ENCODE results near the gene BNC2. TPM values are rescaled to one million over a fixed set of nuclear protein-coding genes. Genes with fewer than 3 reads are reported as not detected.
"Not testable (repeated sequence)": the region's sequence is repeated elsewhere in the genome, so short reads cannot be mapped to it uniquely, and the experiment has no call there.

Gene BNC2
- total and polyA plus RNA-seq, 4 experiments from 2014 or later = not detected

DNA sequence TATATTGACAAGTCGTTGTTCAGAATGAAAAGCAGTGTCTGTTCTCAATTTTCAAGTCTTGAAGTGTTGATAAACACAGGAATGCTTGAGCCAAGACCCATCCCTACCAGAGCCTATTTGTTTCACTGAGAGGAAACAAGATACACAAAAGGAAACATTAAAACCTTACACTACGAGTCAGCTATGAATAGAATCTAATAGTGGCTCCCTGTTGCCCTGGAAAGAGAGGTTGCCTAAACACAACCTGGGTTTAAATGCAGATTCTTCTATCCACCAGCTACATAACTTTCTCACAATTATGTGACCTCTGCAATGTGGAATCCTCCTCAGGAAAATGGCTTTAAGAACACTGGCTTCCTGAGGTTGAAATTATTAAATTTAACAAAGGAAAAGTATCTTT, 29.1 kb upstream of the BNC2 start:
- Histone ChIP-seq H3K4me3 (ENCODE audit: low read length in 2 of 2) (no peak overlapping the region), H3K36me3 (ENCODE audit: insufficient read depth, low read length) (no peaks in the 10 kb centered on the region), H3K4me1 (ENCODE audit: insufficient read depth, low read length) (no peaks in the 10 kb centered on the region), H3K9me3 (ENCODE audit: control insufficient read depth in 1 of 2, low read length in 2 of 2) (no peaks in the 10 kb centered on the region), H3K27ac (ENCODE audit: low read depth, low read length) (no peak overlapping the region), H3K27me3 (ENCODE audit: insufficient read depth, low read length) (no peaks in the 10 kb centered on the region)
- CTCF ChIA-PET (ENCODE audit: partially characterized antibody) = no interaction called here
- Mint-ChIP-seq H3K36me3 (no peaks in the 10 kb centered on the region), H3K9me3 (peaks cover 0 to 18% (median 9%) of the 10 kb centered on the region in 8 donors), H3K4me1 (no peaks in the 10 kb centered on the region), H3K4me3 (no peak overlapping the region), H3K27me3 (no peaks in the 10 kb centered on the region), H3K27ac (no peak overlapping the region)
- POLR2A ChIA-PET (ENCODE audit: partially characterized antibody) = no interaction called here
- no peak for DNase-seq
- intact Hi-C loops (cut with micrococcal nuclease) = no loop called here

DNA sequence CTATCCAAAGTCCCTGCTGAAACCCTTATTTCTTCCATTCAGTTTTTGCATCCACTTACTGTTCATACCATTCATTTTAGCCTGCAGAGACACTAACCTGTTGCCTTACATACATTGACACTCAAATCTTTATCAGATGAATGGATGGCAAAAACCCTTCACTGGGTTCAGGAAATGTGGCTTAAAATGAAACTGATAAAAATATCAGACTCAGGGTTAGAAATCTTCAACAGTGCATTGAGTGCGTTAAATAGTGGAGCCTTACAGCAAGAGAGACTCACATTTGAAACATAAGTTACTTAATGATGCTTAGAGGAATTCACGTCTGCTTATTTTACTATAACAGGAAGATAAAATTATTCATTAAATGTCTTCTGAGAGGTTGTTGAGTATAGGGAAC, 28.0 kb upstream of the BNC2 start:
- no peaks in the 10 kb centered on the region for H3K9me3 ChIP-seq (ENCODE audit: control insufficient read depth in 1 of 2, low read length in 2 of 2)
- Mint-ChIP-seq H3K4me1 (no peaks in the 10 kb centered on the region), H3K27ac (no peak overlapping the region), H3K9me3 (peaks cover 0 to 16% (median 9%) of the 10 kb centered on the region in 8 donors), H3K4me3 (no peak overlapping the region), H3K27me3 (no peaks in the 10 kb centered on the region), H3K36me3 (no peaks in the 10 kb centered on the region)
- no peaks in the 10 kb centered on the region for H3K27me3 ChIP-seq (ENCODE audit: insufficient read depth, low read length)
- H3K36me3 ChIP-seq (ENCODE audit: insufficient read depth, low read length) = no peaks in the 10 kb centered on the region
- H3K27ac ChIP-seq (ENCODE audit: low read depth, low read length) = no peak overlapping the region
- ChIA-PET POLR2A (ENCODE audit: partially characterized antibody) (no interaction called here), CTCF (ENCODE audit: partially characterized antibody) (no interaction called here)
- intact Hi-C loops (cut with micrococcal nuclease) = no loop called here
- DNase-seq = no peak
- no peaks in the 10 kb centered on the region for H3K4me1 ChIP-seq (ENCODE audit: insufficient read depth, low read length)
- no peak overlapping the region for H3K4me3 ChIP-seq (ENCODE audit: low read length in 2 of 2)

DNA sequence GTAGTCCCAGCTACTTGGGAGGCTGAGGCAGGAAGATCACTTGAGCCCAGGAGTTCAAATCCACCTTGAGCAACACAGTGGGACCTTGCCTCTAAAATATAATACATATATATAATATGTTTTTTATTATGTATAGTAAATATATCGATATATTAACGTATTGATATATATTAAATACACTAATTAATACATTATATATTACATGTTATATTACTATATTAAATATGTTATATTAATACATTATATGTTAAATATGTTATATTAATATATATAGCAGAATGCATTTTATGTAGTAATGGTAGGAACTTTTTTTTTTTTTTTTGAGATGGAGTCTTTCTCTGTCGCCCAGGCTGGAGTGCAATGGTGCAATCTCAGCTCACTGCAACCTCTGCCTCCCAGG, 18.1 kb upstream of the BNC2 start:
- H3K36me3 Mint-ChIP-seq = no peaks in the 10 kb centered on the region
- H3K27me3 ChIP-seq (ENCODE audit: insufficient read depth, low read length) = no peaks in the 10 kb centered on the region
- CTCF ChIA-PET (ENCODE audit: partially characterized antibody) = no interaction called here

DNA sequence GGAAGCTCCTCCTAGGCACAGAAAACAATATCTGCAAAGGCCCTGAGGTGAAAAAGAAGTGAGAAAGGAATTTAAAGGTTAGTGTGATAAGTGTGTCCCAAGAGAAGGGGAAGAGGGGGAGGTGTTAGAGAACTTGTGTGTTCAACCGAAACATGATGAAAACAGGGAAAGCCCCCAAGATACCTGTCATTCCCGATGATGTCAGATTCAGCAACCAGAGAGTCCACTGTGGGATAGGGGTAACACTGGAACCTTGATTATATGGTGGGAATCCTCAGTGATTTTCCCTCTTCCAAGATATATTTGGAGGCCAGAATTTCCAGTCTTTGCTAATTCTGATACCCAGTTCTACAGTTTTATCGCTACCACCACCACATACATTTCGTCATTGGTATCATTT, 15.5 kb upstream of the BNC2 start:
- H3K36me3 Mint-ChIP-seq = no peaks in the 10 kb centered on the region
- intact Hi-C loops (cut with micrococcal nuclease) = no loop called here
- H3K27me3 Mint-ChIP-seq = no peaks in the 10 kb centered on the region
- POLR2A ChIA-PET (ENCODE audit: partially characterized antibody) = no interaction called here
- H3K4me3 ChIP-seq (ENCODE audit: low read length in 2 of 2) = no peak overlapping the region
- H3K27ac Mint-ChIP-seq = no peak overlapping the region
- CTCF ChIA-PET (ENCODE audit: partially characterized antibody) = no interaction called here
- no peaks in the 10 kb centered on the region for H3K36me3 ChIP-seq (ENCODE audit: insufficient read depth, low read length)
- no peaks in the 10 kb centered on the region for H3K4me1 ChIP-seq (ENCODE audit: insufficient read depth, low read length)
- H3K27me3 ChIP-seq (ENCODE audit: insufficient read depth, low read length) = no peaks in the 10 kb centered on the region
- H3K27ac ChIP-seq (ENCODE audit: low read depth, low read length) = no peak overlapping the region
- H3K9me3 ChIP-seq (ENCODE audit: control insufficient read depth in 1 of 2, low read length in 2 of 2) = no peaks in the 10 kb centered on the region
- H3K4me1 Mint-ChIP-seq = no peaks in the 10 kb centered on the region
- H3K9me3 Mint-ChIP-seq = peaks cover 0 to 24% (median 9%) of the 10 kb centered on the region in 8 donors
- no peak for DNase-seq
- H3K4me3 Mint-ChIP-seq = no peak overlapping the region

More for the DNA sequence above, 18.1 kb upstream of the BNC2 start:
- Mint-ChIP-seq H3K4me1 (no peaks in the 10 kb centered on the region), H3K9me3 (peaks cover 0 to 24% (median 7%) of the 10 kb centered on the region in 8 donors), H3K27me3 (no peaks in the 10 kb centered on the region), H3K27ac (no peak overlapping the region), H3K4me3 (no peak overlapping the region)
- H3K4me3 ChIP-seq (ENCODE audit: low read length in 2 of 2) = no peak overlapping the region
- no peaks in the 10 kb centered on the region for H3K9me3 ChIP-seq (ENCODE audit: control insufficient read depth in 1 of 2, low read length in 2 of 2)
- DNase-seq = no peak
- no peak overlapping the region for H3K27ac ChIP-seq (ENCODE audit: low read depth, low read length)
- POLR2A ChIA-PET (ENCODE audit: partially characterized antibody) = no interaction called here
- no peaks in the 10 kb centered on the region for H3K4me1 ChIP-seq (ENCODE audit: insufficient read depth, low read length)
- intact Hi-C loops (cut with micrococcal nuclease) = no loop called here
- H3K36me3 ChIP-seq (ENCODE audit: insufficient read depth, low read length) = no peaks in the 10 kb centered on the region

DNA sequence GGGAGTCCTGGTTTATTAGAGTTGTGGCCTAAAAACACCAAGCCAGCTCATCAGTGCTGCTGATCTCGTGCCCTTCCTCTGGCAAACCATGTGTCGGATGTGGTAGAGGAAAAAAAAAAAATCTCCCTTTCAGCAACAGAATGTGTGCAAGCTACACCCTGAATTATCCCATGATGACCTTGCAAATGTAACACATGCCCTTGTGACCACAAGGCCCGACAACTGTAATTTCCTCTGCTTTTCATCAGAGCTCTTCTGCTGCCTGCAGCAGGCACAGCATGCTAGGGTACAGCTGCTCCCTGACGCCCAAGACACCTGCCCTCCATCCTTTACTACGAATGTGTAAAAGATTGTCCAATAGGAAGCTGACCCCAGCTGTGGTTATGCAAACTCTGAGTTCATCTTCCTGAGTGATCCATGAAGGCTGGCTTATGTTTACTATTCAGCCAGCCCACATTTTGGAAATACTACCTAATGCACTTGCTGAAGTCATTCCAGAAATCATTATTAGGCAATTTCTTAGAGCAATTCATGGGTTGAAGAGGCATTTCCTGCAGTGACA, 14.6 kb upstream of the BNC2 start:
- ChIA-PET POLR2A (ENCODE audit: partially characterized antibody) (no interaction called here), CTCF (ENCODE audit: partially characterized antibody) (no interaction called here)
- Mint-ChIP-seq H3K27ac (no peak overlapping the region), H3K36me3 (no peaks in the 10 kb centered on the region), H3K4me3 (no peak overlapping the region), H3K4me1 (no peaks in the 10 kb centered on the region), H3K9me3 (peaks cover 0 to 24% (median 9%) of the 10 kb centered on the region in 8 donors), H3K27me3 (no peaks in the 10 kb centered on the region)
- no peaks in the 10 kb centered on the region for H3K36me3 ChIP-seq (ENCODE audit: insufficient read depth, low read length)
- intact Hi-C loops (cut with micrococcal nuclease) = no loop called here
- H3K27me3 ChIP-seq (ENCODE audit: insufficient read depth, low read length) = no peaks in the 10 kb centered on the region
- no peak overlapping the region for H3K4me3 ChIP-seq (ENCODE audit: low read length in 2 of 2)
- DNase-seq = no peak
- H3K9me3 ChIP-seq (ENCODE audit: control insufficient read depth in 1 of 2, low read length in 2 of 2) = no peaks in the 10 kb centered on the region
- H3K27ac ChIP-seq (ENCODE audit: low read depth, low read length) = no peak overlapping the region
- H3K4me1 ChIP-seq (ENCODE audit: insufficient read depth, low read length) = no peaks in the 10 kb centered on the region

DNA sequence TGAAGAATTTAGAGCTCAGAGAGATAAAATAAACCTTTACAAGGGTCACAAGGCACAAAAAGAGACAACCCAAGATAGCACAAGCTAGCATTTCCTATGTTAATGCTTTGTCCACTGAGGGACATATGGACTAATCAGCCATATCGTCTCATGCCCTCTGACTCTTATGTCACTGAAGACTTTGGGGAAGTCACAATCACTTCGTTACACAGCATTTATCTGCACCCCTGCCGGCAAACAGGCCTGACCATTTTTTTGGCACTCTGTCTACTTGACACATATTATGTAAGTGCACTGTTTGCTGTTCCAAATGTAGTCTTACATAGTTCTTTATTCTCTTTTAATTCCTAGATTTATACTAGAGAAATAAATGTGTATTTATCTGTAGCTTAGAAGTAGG, 13.9 kb upstream of the BNC2 start:
- intact Hi-C loops (cut with micrococcal nuclease) = no loop called here
- H3K27ac ChIP-seq (ENCODE audit: low read depth, low read length) = no peak overlapping the region
- no peaks in the 10 kb centered on the region for H3K27me3 ChIP-seq (ENCODE audit: insufficient read depth, low read length)
- H3K4me3 ChIP-seq (ENCODE audit: low read length in 2 of 2) = no peak overlapping the region
- H3K4me1 ChIP-seq (ENCODE audit: insufficient read depth, low read length) = no peaks in the 10 kb centered on the region
- POLR2A ChIA-PET (ENCODE audit: partially characterized antibody) = no interaction called here
- no peak overlapping the region for H3K27ac Mint-ChIP-seq
- H3K36me3 Mint-ChIP-seq = no peaks in the 10 kb centered on the region
- no peaks in the 10 kb centered on the region for H3K9me3 ChIP-seq (ENCODE audit: control insufficient read depth in 1 of 2, low read length in 2 of 2)
- H3K36me3 ChIP-seq (ENCODE audit: insufficient read depth, low read length) = no peaks in the 10 kb centered on the region
- DNase-seq = no peak
- H3K27me3 Mint-ChIP-seq = no peaks in the 10 kb centered on the region
- H3K9me3 Mint-ChIP-seq = peaks cover 0 to 24% (median 8%) of the 10 kb centered on the region in 8 donors
- H3K4me3 Mint-ChIP-seq = no peak overlapping the region
- CTCF ChIA-PET (ENCODE audit: partially characterized antibody) = no interaction called here
- H3K4me1 Mint-ChIP-seq = no peaks in the 10 kb centered on the region

DNA sequence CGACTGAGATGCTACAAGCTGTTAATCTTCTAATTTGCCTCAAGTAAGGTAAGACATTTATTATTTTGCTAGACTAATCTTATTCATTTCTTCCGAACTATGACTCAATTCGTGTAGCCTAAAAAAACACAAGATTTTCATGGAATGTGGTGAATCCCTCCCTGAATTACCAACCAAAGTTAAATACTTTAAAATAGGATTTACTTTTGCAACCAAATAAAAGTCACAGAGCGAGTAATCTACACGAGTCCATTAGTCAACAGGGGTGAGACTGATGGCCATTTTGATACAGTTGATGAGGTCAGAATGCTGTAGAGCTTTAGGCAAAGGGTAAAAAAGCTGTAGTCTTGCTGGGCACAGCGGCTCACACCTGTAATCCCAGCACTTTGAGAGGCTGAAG, 13.1 kb upstream of the BNC2 start:
- no peaks in the 10 kb centered on the region for H3K4me1 ChIP-seq (ENCODE audit: insufficient read depth, low read length)
- H3K4me3 ChIP-seq (ENCODE audit: low read length in 2 of 2) = no peak overlapping the region
- H3K36me3 Mint-ChIP-seq = no peaks in the 10 kb centered on the region
- H3K27me3 ChIP-seq (ENCODE audit: insufficient read depth, low read length) = no peaks in the 10 kb centered on the region
- ChIA-PET CTCF (ENCODE audit: partially characterized antibody) (no interaction called here), POLR2A (ENCODE audit: partially characterized antibody) (no interaction called here)
- no peaks in the 10 kb centered on the region for H3K27me3 Mint-ChIP-seq
- no peaks in the 10 kb centered on the region for H3K36me3 ChIP-seq (ENCODE audit: insufficient read depth, low read length)
- H3K27ac ChIP-seq (ENCODE audit: low read depth, low read length) = no peak overlapping the region
- no peak overlapping the region for H3K4me3 Mint-ChIP-seq
- intact Hi-C loops (cut with micrococcal nuclease) = no loop called here
- H3K4me1 Mint-ChIP-seq = no peaks in the 10 kb centered on the region
- H3K9me3 ChIP-seq (ENCODE audit: control insufficient read depth in 1 of 2, low read length in 2 of 2) = no peaks in the 10 kb centered on the region
- no peak for DNase-seq
- no peak overlapping the region for H3K27ac Mint-ChIP-seq
- H3K9me3 Mint-ChIP-seq = peaks cover 0 to 27% (median 7%) of the 10 kb centered on the region in 8 donors

DNA sequence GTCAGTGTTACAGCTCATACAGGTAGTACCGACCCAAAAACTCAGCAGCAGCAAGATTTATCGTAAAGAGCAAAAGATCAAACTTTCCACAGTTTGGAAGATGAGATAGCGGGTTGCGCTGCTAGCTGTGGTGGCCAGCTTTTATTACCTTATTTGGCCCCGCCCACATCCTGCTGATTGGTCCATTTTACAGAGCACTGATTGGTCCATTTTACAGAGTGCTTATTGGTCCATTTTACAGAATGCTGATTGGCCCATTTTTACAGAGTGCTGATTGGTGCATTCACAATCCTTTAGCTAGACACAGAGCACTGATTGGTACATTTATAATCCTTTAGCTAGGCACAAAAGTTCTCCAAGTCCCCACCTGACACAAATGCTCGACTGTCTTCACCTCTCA, 12.0 kb upstream of the BNC2 start:
- H3K27me3 ChIP-seq (ENCODE audit: insufficient read depth, low read length); H3K4me1 ChIP-seq (ENCODE audit: insufficient read depth, low read length); H3K27ac ChIP-seq (ENCODE audit: low read depth, low read length); H3K4me3 Mint-ChIP-seq; H3K27me3 Mint-ChIP-seq; H3K27ac Mint-ChIP-seq; H3K4me1 Mint-ChIP-seq; CTCF ChIA-PET (ENCODE audit: partially characterized antibody); DNase-seq; intact Hi-C loops (cut with micrococcal nuclease); H3K9me3 ChIP-seq (ENCODE audit: control insufficient read depth in 1 of 2, low read length in 2 of 2); POLR2A ChIA-PET (ENCODE audit: partially characterized antibody); H3K36me3 Mint-ChIP-seq; H3K36me3 ChIP-seq (ENCODE audit: insufficient read depth, low read length); H3K4me3 ChIP-seq (ENCODE audit: low read length in 2 of 2): not testable (repeated sequence)
- H3K9me3 Mint-ChIP-seq = peaks cover 2 to 31% (median 10%) of the 10 kb centered on the region in 8 donors

All from CD4-positive, alpha-beta memory T cell (primary cell).